Measurements from ENCODE around the gene GPR157. TPM values are rescaled to one million over a fixed set of nuclear protein-coding genes. Genes with fewer than 3 reads are reported as not detected.

Gene GPR157
- total RNA-seq, 2 donors from 2014 or later, result 2.3 to 5.0 TPM

GRCh38 chr1:9059891-9060744 is 68.8 kb downstream of the GPR157 start:
- Histone ChIP-seq H3K4me1 (ENCODE audit: control insufficient read depth, insufficient read depth, low read length) (no peaks in the 10 kb centered on the region), H3K9me3 (ENCODE audit: control insufficient read depth, low read length) (no peaks in the 10 kb centered on the region), H3K27me3 (ENCODE audit: control insufficient read depth, insufficient read depth, low read length, poor library complexity, severe bottlenecking) (no peaks in the 10 kb centered on the region), H3K4me3 (ENCODE audit: low read length) (no peak overlapping the region), H3K9ac (ENCODE audit: extremely low read depth, low read length, poor library complexity, severe bottlenecking) (no peak overlapping the region), H3K36me3 (ENCODE audit: control insufficient read depth, insufficient read depth, low read length) (no peaks in the 10 kb centered on the region), H3K27ac (ENCODE audit: low read depth, low read length) (no peak overlapping the region)
- no peaks in the 10 kb centered on the region for H3K4me1 Mint-ChIP-seq
- no peaks in the 10 kb centered on the region for H3K27me3 Mint-ChIP-seq (ENCODE audit: insufficient read depth)
- no peak for TF ChIP-seq CTCF (conservative IDR thresholded peaks at IDR 0.05)
- H3K36me3 Mint-ChIP-seq (ENCODE audit: low read depth), result no peaks in the 10 kb centered on the region
- H3K9me3 Mint-ChIP-seq, result no peaks in the 10 kb centered on the region
- no peak for DNase-seq
- WGBS, 2 experiments (ENCODE audit: insufficient coverage in 1 of 2, insufficient read length in 1 of 2), result 70% methylated on average over 4 of the region's 4 CpGs; no CpG with 5 or more reads in 1 of the 2 experiments
- no peak overlapping the region for H3K4me3 Mint-ChIP-seq
- H3K27ac Mint-ChIP-seq, result no peak overlapping the region

GRCh38 chr1:9058465-9058864 is 70.4 kb downstream of the GPR157 start:
- H3K4me3 ChIP-seq (ENCODE audit: low read length), result no peak overlapping the region
- Mint-ChIP-seq H3K4me1 (no peaks in the 10 kb centered on the region), H3K4me3 (no peak overlapping the region), H3K27me3 (ENCODE audit: insufficient read depth) (no peaks in the 10 kb centered on the region), H3K9me3 (no peaks in the 10 kb centered on the region), H3K36me3 (ENCODE audit: low read depth) (no peaks in the 10 kb centered on the region), H3K27ac (no peak overlapping the region)
- no peaks in the 10 kb centered on the region for H3K36me3 ChIP-seq (ENCODE audit: control insufficient read depth, insufficient read depth, low read length)
- 67 to 100% methylated on average over 1 to 2 of the region's 2 CpGs for WGBS, 2 experiments (ENCODE audit: insufficient coverage in 1 of 2, insufficient read length in 1 of 2)
- H3K9me3 ChIP-seq (ENCODE audit: control insufficient read depth, low read length), result no peaks in the 10 kb centered on the region
- no peaks in the 10 kb centered on the region for H3K27me3 ChIP-seq (ENCODE audit: control insufficient read depth, insufficient read depth, low read length, poor library complexity, severe bottlenecking)
- no peak for DNase-seq
- H3K27ac ChIP-seq (ENCODE audit: low read depth, low read length), result no peak overlapping the region
- H3K4me1 ChIP-seq (ENCODE audit: control insufficient read depth, insufficient read depth, low read length), result no peaks in the 10 kb centered on the region
- H3K9ac ChIP-seq (ENCODE audit: extremely low read depth, low read length, poor library complexity, severe bottlenecking), result no peak overlapping the region
- TF ChIP-seq CTCF (conservative IDR thresholded peaks at IDR 0.05), result peak; percentile 63

GRCh38 chr1:9057851-9058250 is 71.1 kb downstream of the GPR157 start:
- H3K4me3 Mint-ChIP-seq, result no peak overlapping the region
- Histone ChIP-seq H3K36me3 (ENCODE audit: control insufficient read depth, insufficient read depth, low read length) (no peaks in the 10 kb centered on the region), H3K27ac (ENCODE audit: low read depth, low read length) (no peak overlapping the region), H3K9ac (ENCODE audit: extremely low read depth, low read length, poor library complexity, severe bottlenecking) (no peak overlapping the region), H3K4me3 (ENCODE audit: low read length) (no peak overlapping the region), H3K27me3 (ENCODE audit: control insufficient read depth, insufficient read depth, low read length, poor library complexity, severe bottlenecking) (no peaks in the 10 kb centered on the region), H3K4me1 (ENCODE audit: control insufficient read depth, insufficient read depth, low read length) (no peaks in the 10 kb centered on the region), H3K9me3 (ENCODE audit: control insufficient read depth, low read length) (no peaks in the 10 kb centered on the region)
- H3K9me3 Mint-ChIP-seq, result no peaks in the 10 kb centered on the region
- 87 to 92% methylated on average over 6 to 10 of the region's 10 CpGs for WGBS, 2 experiments (ENCODE audit: insufficient coverage in 1 of 2, insufficient read length in 1 of 2)
- TF ChIP-seq CTCF (conservative IDR thresholded peaks at IDR 0.05), result no peak
- no peak overlapping the region for H3K27ac Mint-ChIP-seq
- no peaks in the 10 kb centered on the region for H3K27me3 Mint-ChIP-seq (ENCODE audit: insufficient read depth)
- no peaks in the 10 kb centered on the region for H3K4me1 Mint-ChIP-seq
- no peaks in the 10 kb centered on the region for H3K36me3 Mint-ChIP-seq (ENCODE audit: low read depth)
- DNase-seq, result no peak
